ENCODE data around the gene CFAP74.

GRCh38 chr1:1987142-1987510 lies 16.5 kb downstream of the CFAP74 start:
- TF ChIP-seq CTCF (IDR thresholded peaks at IDR 0.05): no peak
- TF ChIP-seq POLR2A (IDR thresholded peaks at IDR 0.05): no peak
- no peak for TF ChIP-seq POLR2AphosphoS5 (IDR thresholded peaks at IDR 0.05)
